G401.6 (cell line): Measurements from ENCODE around the gene THAP10.

ENCODE experiments used
- FAIRE-seq: peaks from 2 replicates; lab custom pipeline; 2012; peaks lifted over from hg19 to GRCh38; lab: Jason Lieb, UNC

The THAP10 gene

DNA sequence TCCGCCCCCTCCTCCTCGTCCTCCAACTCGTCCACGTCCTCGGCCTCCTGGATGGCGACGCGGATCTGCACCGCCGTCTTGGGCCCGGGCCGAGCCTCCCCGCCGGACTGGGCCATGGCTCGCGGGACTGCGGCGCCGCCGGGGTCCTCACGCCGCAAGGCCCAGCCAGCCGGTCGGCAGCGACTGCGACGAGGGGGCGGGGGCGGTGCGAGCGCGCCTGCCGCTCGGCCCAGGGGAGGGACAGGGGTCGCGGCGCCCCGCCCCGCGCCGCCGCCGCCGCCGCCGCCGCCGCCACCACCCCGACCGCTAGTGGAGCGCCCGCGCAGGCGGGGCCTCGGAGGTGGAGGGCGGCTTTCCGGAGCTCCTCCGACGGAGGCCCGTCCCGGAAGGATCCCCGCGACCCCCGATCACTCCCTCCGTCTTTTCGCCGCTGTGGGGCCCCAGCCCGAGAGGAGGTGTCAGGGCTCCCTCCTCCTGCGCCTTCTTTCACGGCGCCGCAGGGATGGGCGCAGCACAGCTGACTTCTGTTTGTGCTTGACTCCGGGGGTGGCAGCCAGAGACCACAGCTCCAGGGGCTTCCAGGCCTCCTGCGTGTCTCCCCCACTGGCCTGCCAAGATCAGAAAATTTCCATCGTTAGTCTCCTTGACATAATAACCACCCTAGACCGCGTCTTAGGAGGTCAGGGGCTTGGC is 38.1 kb downstream of the THAP10 start, which contains the start of gene LARP6:
TSS of gene LARP6 (minus strand) at position 185 of the 693 bp plus-strand sequence. CDS start at position 116, 69 bp downstream.
- no peak for FAIRE-seq

DNA sequence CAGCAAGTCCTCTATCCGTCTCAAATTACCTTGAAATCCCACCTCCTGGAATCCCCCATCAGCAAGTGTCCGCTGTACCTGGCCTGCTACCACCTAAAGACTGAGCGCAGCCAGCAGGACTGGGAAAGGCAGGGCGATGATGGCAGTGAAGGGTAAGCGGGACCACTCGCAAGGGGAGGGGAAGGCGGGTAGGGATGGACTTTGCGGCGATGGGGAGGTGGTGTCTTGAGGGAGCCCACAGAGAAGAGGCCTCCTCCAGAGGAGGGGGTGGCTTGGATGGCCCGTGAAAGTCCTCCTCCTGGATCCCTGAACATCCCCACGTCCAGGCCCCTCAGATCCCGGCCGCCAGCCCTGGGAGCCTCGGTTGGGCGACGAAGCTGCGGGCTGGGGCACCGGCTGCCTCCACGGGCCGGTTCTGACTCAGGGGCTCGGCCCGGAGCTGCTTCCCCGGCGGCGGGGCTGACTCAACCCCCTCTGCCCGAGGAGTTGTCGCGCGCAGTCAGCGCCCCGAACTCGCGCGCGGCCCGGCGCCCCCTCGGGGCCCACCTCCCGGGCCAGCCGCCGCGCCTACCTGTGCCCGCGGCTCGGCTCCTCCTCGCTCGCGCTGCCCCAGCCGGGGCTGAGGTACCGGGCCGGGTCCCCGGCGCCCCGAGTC is 38.8 kb downstream of the THAP10 start:
- no peak for FAIRE-seq

DNA sequence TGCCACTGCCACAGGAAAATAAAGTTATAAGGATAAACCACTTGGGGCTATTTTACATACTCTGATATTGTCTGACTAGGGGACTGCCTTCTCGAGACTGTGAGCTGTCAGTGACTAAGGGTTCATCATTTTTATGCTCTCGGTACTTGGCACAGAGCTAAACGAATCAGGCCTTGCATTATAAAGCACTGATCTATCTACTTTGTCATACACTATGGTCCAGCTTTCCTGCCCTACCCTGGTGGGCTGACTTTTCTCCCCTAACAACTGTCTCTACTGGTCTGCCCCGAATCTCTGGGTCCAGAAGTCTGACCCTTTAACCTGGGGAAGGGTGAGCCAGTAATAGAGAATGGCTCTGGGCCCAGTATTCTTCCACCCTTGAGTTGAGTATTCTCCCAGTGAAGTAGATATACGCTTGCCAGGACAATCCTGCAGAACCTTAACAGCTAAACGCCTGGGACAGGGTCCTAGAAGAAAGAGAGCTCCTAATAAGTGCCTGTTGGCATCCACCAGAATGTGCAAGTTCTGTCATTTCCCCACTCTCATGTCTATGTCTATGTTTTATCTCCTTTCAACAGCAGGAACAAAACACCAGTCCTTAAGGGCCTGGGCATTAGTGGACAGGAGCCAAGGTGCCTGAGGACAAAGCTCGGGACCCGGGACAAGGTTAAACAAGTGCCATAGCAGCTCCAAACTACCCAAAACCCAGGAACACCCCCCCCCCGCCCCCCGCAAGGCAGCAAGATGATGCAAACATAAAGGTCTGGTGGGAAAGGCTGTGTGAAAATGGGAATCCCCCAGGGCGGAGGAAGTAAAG is 39.5 kb downstream of the THAP10 start:
- no peak for FAIRE-seq

DNA sequence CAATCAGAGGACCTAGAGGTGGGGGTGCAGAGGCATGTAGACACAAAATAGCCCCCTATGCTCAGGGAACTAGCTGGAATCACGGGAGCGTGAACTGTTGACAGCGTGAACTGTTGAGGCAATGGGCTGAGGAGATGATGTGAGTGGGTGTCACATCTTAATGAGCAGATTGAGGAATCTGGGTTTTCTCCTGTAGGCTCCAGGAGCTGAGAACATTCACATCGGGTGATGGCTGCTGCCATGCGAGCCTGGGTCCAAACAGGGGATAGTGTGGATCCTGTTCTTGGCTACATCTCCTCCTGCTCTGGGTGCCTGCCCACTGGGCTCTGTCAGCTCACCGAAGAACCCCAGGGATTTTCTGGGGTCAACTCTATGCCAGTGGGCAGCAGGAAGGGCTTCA is 40.3 kb downstream of the THAP10 start:
- no peak for FAIRE-seq

DNA sequence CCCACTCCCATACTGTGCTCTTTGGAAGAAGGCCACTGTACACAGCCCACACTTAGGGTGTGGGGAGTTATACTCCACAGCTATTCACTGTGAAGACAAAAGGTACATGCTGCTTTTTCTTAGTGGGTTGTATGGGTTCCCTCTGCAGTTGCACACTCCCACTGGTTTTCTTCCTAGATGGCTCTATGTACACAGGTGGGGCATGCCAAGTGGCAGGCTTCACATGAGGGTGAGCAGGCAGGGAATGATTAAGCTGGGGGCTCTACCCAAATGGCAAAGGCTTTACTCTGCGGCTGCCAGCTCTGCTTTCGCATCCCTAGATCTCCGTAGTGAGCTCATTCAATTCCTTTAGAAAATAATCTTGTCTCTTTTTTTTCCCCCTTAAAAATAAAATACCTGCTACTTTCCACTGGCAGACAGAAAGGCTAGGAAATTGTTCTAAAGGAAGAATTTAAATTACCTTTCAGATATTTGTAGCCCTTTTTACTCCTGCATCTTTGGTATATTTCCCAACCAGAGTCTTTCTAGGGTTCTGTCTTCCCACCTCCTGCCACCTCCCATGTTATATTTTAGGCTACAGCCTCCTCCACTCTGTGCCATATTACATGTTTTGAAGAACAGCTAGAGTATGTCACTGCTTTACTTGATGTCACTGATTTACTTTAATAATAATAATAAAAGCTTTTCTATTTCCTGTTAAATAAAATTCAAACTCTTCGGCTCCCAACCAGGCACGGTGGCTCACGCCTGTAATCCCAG is 46.5 kb downstream of the THAP10 start:
- no peak for FAIRE-seq

DNA sequence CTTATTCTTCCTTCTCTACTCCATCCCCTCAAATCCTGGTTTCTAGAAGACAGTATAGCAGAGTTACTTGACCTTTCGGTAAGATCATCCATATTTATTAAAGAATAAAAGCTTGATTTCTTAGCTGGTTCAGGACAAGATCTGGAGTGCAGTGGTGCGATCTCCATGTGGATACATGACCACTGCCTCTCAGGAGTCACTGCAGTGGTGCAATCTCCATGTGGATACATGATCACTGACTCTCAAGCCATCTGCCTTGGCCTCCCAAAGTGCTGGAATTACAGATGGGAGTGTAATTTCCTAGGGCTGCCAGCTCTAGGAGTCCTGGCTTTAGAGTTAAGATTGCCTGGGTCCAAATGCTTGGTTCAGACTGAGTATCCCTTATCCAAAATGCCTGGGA is 54.8 kb downstream of the THAP10 start:
- FAIRE-seq: no peak

DNA sequence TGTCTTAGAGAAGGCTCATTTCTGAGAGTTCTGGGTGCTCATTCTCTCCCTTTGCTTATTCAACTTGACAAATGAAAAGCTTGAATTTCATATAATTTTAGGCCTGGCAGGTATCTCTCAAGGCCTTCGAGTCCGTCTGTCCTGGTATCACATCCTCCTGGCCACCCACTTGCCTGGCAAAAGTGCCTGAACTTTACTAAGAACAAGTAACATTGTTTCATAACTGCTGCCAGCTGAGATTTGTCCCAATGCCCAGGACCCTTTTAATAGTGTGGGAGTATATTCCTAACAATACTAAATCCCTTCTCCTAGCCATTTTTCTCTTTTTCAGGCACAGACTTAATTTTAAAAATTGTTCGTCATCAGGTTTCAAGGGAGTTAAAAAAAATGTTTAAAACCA is 56.4 kb downstream of the THAP10 start:
- no peak for FAIRE-seq

DNA sequence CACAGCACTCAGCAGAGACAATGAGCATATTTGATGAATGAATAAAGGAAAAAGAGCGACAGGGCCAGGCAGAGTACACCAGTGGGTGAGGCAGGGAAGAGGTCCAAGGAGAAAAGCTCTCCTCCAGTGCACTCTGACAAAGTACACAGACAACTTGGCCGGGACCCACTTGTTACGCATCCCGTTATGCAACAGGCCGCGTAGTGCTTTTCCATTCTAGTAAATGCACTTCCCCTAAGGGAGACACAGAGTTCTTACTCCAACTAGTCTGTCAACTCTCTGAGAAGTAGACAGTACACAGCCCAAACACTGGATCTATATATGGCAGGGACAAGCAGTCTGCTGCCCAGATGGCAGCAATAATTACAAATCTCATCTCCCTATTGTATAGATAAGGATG is 56.8 kb downstream of the THAP10 start:
- no peak for FAIRE-seq

DNA sequence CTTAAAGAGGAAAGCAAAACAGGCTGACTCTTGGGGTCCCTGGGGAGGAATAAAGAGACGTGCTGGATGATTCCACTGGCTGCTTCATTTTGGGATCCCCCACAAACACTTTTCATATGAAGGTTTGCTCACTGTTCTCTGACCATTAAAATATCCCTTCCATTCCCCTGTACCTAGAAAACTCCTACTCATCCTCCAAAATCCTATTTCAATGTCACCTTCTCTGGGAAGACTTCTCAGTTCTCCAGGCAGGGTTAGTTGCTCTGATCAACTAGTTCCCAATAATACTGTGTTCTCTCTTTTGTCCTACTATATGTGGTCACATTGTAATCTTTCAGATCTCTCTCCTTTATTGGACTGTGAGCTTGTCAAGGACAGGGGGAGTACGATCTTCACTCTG is 57.2 kb downstream of the THAP10 start:
- FAIRE-seq: no peak

DNA sequence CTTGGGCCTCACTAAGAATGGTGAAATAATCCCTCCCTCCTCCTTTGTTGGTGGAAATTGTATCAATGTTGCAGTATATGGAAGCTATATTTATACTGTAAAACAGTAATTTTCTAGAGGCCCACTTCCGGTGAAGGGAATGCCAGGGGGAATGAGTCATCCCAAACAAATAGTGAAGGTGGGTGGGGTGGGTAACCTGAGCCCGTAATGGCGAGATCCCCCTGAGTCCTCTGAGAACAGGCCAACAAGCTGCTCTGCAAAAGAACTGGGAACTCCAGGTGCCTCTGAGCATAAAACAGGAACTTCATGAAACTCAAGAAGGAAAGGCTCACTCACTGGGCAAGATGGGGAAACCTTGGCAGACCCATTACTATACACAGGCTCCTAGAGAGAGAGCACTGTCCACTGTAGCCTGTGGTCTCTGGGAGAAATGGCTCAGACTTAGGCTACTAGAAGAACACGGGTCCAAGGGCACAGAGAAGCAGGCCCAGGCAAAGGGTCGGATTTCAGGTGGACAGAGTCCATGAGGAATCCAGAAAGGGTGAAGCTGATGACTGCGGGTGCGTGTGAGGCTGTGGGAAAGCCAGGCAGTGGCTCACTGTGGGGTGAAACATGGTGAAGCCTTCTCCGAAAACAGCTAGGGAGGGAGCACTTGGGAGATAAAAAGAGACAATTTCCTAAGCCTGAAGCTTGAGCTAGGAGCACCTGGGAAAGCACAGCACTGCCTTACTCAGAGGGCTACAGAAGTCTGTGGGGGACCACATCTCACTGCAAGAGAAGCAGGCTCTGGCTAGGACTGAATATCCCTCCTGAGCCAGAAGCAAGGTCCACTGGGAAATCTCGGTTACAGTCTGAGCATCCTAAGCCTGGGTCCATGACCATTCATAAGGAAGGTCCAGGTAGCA is 58.1 kb downstream of the THAP10 start:
- FAIRE-seq: no peak

DNA sequence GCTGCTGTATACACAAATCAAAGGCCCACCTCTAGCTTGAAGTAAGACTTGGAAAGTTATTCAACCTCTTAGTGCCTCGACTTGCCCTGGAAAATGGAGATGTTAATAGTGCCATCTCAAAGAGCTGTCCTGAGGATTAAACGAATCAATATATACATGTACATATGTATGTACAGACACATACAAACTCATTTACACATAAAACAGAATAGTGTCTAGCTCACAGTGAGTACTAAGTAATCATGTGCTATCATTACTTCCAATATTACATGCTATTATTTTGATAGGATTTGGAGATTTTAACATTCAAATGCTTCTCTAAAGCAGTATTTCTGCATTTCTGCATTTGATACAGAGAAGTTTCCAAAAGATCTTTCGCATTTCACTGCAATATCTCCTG is 58.8 kb downstream of the THAP10 start:
- FAIRE-seq: no peak

DNA sequence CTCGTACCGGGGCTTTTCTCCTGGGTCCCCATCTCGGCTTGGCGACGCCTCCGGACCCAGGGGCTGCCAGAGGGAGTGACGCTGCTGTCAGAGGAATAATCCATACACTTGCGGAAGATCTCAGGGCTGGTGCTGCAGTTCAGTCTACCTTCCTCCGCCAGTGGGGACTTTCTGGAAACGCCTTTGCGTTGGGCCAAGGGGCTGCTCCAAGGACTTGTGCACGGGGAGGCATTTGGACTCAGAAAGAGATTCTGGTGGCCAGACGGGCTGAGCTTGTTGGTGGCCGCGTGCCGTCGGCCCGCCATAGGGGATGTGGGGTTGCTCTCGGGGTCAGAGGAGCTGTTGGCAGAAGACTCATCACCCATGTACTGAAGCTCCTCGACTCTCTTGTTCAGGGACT is 60.1 kb downstream of the THAP10 start:
- FAIRE-seq: no peak
